ENCODE results near the gene ZNF614.
"Not testable (repeated sequence)": the region's sequence is repeated elsewhere in the genome, so short reads cannot be mapped to it uniquely, and the experiment has no call there.

ZNF614 gene

DNA sequence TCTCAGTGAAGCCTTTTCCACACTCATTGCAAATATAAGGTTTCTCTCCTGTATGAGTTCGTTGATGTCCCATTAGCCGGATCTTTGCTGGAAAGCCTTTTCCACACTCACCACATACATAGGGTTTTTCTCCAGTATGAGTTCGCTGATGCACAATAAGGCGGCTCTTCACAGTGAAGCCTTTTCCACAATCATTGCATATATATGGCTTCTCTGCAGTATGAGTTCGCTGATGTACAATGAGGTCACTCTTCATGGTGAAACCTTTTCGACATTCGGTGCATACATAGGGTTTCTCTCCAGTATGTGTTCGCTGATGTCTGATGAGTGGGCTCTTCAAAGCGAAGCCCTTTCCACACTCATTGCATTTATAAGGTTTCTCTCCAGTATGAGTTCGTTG is 34.8 kb downstream of the ZNF614 start:
- DNase-seq (ENCODE audit: low read depth in 3 of 3, low spot score in 1 of 3) = no peak

DNA sequence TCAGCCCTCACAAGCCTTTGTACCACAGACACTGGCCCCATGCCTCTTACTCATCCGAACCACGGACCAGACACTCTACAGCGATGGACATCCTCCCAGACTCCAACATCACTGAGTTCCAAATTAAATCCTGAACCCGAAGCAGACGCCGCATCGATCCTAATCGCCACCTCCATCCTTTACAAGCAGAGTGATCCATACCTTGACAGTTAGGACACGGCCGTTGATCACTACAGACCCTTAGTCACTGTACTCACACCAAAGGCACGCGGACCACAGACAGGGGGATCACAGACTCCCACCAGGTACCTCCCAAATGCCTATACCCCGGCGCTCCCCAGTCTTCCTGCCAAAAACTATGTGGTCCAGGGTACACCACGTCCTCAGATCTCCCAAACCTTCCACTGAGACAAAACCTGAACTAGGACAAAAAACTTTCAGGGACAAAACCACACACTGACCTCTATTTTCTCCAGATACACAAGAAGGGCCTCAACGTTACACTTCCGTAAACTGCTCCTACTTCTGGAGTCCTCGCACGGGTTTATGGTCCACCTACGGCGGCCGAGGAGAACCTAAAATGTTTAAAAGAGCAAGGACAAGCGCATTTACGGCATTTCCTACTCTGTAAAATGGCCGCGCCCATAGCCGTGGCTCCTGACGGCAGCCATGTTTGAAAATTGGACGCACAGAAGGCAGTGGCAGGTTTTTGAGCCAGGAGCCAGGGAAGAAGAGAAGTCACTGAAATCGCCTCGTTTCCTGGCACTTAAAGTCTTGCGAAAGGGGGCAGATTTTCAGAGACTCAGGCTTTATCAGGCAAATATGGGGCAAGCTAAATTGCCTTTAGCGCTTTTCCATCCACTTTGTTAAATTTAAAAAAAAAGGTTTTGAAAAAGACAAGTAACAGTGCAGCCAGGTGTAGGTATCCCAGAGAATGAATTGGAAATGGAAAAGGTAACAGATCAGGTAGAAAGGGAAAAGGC is 41.6 kb downstream of the ZNF614 start, which contains the start of gene ZNF350:
Gene ZNF350, minus strand, starts transcription at position 532 of the 983 bp plus-strand sequence. CDS start 12,480 bp downstream, outside the sequence.
- peak; percentile 59 to 76 (median 73) for DNase-seq (ENCODE audit: low read depth in 3 of 3, low spot score in 1 of 3)

GRCh38 chr19:51983361-51983760 is 44.8 kb downstream of the ZNF614 start:
- no peak for DNase-seq (ENCODE audit: low read depth in 3 of 3, low spot score in 1 of 3)

GRCh38 chr19:51980926-51981325 is 47.3 kb downstream of the ZNF614 start:
- DNase-seq (ENCODE audit: low read depth in 3 of 3, low spot score in 1 of 3) = not testable (repeated sequence)

DNA sequence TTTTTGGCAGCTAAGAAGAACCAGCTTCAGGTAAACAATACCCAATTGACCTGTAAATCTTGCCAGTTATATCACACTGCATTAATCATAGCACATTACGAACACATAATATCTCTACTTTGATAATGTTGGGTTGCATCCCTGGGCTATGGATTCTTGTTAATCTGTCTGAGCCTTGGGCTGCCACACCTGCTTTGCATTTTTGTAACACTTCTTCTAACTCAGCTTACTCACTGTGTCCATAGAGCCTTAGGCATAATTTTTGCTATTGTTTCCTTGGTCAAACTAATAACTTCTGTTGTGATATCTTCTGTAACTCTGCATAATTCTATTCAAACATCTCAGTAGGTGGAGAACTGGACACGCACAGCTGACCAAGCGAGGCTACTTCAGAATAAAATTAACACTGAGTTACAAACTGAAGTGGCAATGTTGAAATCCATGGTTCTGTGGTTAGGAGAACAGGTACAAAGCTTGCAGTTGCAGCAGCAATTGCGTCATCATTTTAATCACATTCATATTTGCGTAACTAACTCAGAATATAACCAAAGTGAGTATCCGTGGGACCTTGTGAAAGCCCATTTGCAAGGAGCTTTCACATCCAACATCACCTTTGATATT is 48.0 kb downstream of the ZNF614 start:
- DNase-seq (ENCODE audit: low read depth in 3 of 3, low spot score in 1 of 3) = no peak

DNA sequence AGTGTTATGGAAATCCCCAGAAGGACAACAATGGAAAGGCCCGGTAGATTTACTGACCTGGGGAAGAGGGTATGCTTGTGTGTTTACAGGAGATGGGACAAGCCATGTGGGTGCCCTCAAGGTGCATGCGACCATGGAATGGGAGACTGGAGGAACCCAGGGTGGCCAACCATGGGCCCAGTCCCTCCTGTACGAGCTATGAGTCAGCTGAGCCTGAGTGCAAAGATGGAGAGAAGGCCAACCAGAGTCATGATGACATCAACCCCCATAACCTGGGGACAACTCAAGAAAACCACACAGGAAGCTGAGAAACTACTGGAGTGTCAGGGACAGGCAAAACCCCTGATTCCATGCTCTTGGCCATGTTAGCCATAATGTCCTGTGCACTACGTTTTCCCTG is 49.3 kb downstream of the ZNF614 start:
- no peak for DNase-seq (ENCODE audit: low read depth in 3 of 3, low spot score in 1 of 3)

DNA sequence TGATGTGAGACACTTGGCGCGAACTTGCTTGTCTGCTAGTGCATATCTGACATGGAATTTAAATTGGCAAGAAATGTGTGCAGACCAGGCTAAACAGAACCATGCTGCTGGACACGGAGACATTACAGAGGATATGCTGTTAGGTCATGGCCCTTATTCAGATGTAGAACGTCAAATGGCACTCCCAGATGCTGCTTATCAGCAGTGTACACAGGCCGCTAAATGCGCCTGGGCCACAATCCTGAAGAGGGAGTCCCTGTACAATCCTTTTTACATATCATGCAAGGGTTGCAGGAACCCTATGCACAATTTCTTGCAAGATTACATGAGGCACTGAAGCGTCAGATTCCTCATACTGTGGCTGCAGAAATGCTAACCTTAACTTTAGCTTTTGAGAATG is 50.8 kb downstream of the ZNF614 start:
- no peak for DNase-seq (ENCODE audit: low read depth in 3 of 3, low spot score in 1 of 3)

DNA sequence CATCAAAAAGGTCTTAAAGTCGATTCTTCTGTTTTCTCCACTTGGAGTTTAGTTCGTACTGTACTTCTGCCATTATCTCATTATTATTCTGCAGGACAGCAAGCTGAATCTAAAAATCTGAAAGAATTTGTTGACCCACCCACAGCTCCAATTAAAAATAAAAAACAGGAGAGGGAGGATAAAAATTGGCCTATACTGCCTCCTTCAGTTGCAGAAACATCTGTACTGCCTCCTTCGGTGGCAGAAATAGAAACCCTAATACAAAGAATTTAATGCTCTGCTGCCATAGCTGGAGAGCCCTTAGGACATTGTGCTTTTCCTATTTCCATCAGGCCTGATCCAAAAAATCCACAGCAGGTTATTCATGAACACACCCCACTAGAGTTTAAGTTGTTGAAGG is 51.3 kb downstream of the ZNF614 start:
- no peak for DNase-seq (ENCODE audit: low read depth in 3 of 3, low spot score in 1 of 3)

DNA sequence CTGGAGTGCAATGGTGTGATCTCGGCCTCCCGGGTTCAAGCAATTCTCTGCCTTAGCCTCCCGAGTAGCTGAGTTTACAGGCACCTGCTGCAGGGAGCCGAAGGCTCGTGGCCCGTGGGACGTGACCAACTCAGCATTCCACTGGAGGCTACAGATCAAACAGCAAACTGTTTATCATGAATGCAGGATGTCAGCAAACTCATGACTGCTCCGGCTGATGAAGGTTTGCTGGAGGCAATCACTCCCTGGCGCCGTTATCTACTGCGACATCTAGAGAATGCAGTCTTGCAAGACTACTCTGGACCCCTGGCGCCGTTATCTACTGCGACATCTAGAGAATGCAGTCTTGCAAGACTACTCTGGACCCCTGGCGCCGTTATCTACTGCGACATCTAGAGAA is 52.4 kb downstream of the ZNF614 start:
- DNase-seq (ENCODE audit: low read depth in 3 of 3, low spot score in 1 of 3) = not testable (repeated sequence)

- no peak for DNase-seq (ENCODE audit: low read depth in 3 of 3, low spot score in 1 of 3)
Measured at GRCh38 chr19:51971624-51972023, 56.6 kb downstream of the ZNF614 start.

DNA sequence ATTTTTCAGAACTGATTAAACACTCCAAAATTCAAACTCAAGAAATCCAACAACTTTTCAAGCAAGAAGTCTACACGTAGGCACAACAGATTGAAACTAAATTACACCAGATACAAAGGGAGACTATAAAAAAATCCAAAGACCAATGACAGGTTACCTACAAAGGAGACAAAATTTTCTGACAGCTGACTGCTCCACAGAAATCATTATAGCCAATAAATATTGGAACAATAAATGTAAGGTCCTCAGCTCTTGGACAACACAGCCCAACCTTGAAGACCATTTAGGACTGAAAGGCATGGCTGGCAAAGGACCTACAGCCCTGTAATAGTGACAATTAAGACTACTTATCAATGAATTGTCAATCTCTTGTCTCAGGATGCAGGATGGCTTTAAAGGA is 57.5 kb downstream of the ZNF614 start:
- DNase-seq (ENCODE audit: low read depth in 3 of 3, low spot score in 1 of 3) = no peak

DNA sequence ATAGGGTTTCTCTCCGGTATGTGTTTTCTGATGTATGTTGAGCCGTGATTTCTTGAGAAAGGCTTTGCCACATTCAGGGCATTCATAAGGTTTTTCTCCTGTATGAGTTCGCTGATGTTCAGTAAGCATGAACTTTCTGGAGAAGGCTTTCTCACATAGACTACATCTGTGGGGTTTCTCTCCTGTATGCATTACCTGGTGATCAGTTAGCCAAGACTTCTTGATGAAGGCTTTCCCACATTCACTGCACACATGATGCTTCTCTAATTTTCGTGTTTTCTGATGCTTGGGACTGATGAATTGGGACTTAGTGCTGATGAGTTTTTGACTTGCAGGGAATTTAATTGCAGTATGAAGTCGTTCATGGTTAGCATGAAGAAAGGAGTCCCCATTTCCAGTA is 62.6 kb downstream of the ZNF614 start:
- DNase-seq (ENCODE audit: low read depth in 3 of 3, low spot score in 1 of 3) = no peak

Measured in stimulated activated CD4-positive, alpha-beta T cell treated with anti-CD3 and anti-CD28 coated beads, TNF-alpha, amount 100 ng/mL, for 1 hour (primary cell).